T-helper 2 cell treated with Interferon-gamma antibody and Interleukin-4, amounts not matched to agents 5 μg/mL and 100 μg/mL, for 36 hours (primary cell): ENCODE results near the gene SYNE1.
"Not testable (repeated sequence)": the region's sequence is repeated elsewhere in the genome, so short reads cannot be mapped to it uniquely, and the experiment has no call there.

Experiments
- DNase-seq: peaks from one replicate; pipeline ENCODE4 v3.0.0; 2021; ENCODE audit warnings: low spot score
- H3K27ac Mint-ChIP-seq: one replicate; pipeline ENCODE4 v1.8.0; 2021; ENCODE audit warnings: mild to moderate bottlenecking, mixed read lengths
- H3K27me3 Mint-ChIP-seq: one replicate; pipeline ENCODE4 v1.8.0; 2021; ENCODE audit warnings: low read depth, mixed read lengths
- H3K36me3 Mint-ChIP-seq: one replicate; pipeline ENCODE4 v1.8.0; 2021; ENCODE audit warnings: low read depth, mixed read lengths
- H3K4me1 Mint-ChIP-seq: one replicate; pipeline ENCODE4 v1.8.0; 2021; ENCODE audit warnings: low read depth, mixed read lengths
- H3K4me3 Mint-ChIP-seq: one replicate; pipeline ENCODE4 v1.8.0; 2022; ENCODE audit warnings: mild to moderate bottlenecking, moderate library complexity, mixed read lengths
- H3K9me3 Mint-ChIP-seq: one replicate; pipeline ENCODE4 v1.8.0; 2021; ENCODE audit warnings: mixed read lengths

The SYNE1 gene

GRCh38 chr6:152508477-152508876, 128.7 kb downstream of the SYNE1 start:
- H3K4me3 Mint-ChIP-seq = no peak overlapping the region
- H3K27me3 Mint-ChIP-seq = no peaks in the 10 kb centered on the region
- H3K4me1 Mint-ChIP-seq = no peaks in the 10 kb centered on the region
- no peaks in the 10 kb centered on the region for H3K36me3 Mint-ChIP-seq
- H3K9me3 Mint-ChIP-seq = no peaks in the 10 kb centered on the region
- H3K27ac Mint-ChIP-seq = no peak overlapping the region
- DNase-seq = no peak

GRCh38 chr6:152503546-152503945, 133.6 kb downstream of the SYNE1 start:
- DNase-seq = no peak
- no peak overlapping the region for H3K4me3 Mint-ChIP-seq

GRCh38 chr6:152502421-152503188, 134.6 kb downstream of the SYNE1 start:
- no peak overlapping the region for H3K4me3 Mint-ChIP-seq
- H3K27ac Mint-ChIP-seq = no peak overlapping the region
- H3K36me3 Mint-ChIP-seq = no peaks in the 10 kb centered on the region
- no peak for DNase-seq
- H3K4me1 Mint-ChIP-seq = no peaks in the 10 kb centered on the region
- no peaks in the 10 kb centered on the region for H3K27me3 Mint-ChIP-seq
- no peaks in the 10 kb centered on the region for H3K9me3 Mint-ChIP-seq

More at GRCh38 chr6:152503546-152503945, 133.6 kb downstream of the SYNE1 start:
- no peak overlapping the region for H3K27ac Mint-ChIP-seq
- H3K27me3 Mint-ChIP-seq = no peaks in the 10 kb centered on the region
- H3K4me1 Mint-ChIP-seq = no peaks in the 10 kb centered on the region
- no peaks in the 10 kb centered on the region for H3K9me3 Mint-ChIP-seq
- no peaks in the 10 kb centered on the region for H3K36me3 Mint-ChIP-seq

- Mint-ChIP-seq H3K9me3 (no peaks in the 10 kb centered on the region), H3K4me3 (no peak overlapping the region), H3K27me3 (no peaks in the 10 kb centered on the region), H3K36me3 (no peaks in the 10 kb centered on the region), H3K27ac (no peak overlapping the region), H3K4me1 (no peaks in the 10 kb centered on the region)
- DNase-seq = no peak
Measured at GRCh38 chr6:152499931-152500330, 137.2 kb downstream of the SYNE1 start.

GRCh38 chr6:152496731-152497130, 140.4 kb downstream of the SYNE1 start:
- no peaks in the 10 kb centered on the region for H3K4me1 Mint-ChIP-seq
- no peaks in the 10 kb centered on the region for H3K27me3 Mint-ChIP-seq
- no peak overlapping the region for H3K4me3 Mint-ChIP-seq
- no peaks in the 10 kb centered on the region for H3K36me3 Mint-ChIP-seq
- no peaks in the 10 kb centered on the region for H3K9me3 Mint-ChIP-seq
- H3K27ac Mint-ChIP-seq = no peak overlapping the region
- DNase-seq = no peak

- H3K4me3 Mint-ChIP-seq, DNase-seq, H3K4me1 Mint-ChIP-seq, H3K27me3 Mint-ChIP-seq, H3K9me3 Mint-ChIP-seq, H3K27ac Mint-ChIP-seq, H3K36me3 Mint-ChIP-seq: not testable (repeated sequence)
Measured at GRCh38 chr6:152495456-152495855, 141.7 kb downstream of the SYNE1 start.

- not testable (repeated sequence) for DNase-seq, H3K4me1 Mint-ChIP-seq, H3K36me3 Mint-ChIP-seq, H3K27me3 Mint-ChIP-seq, H3K4me3 Mint-ChIP-seq, H3K27ac Mint-ChIP-seq, H3K9me3 Mint-ChIP-seq
Measured at GRCh38 chr6:152492281-152492680, 144.9 kb downstream of the SYNE1 start.

- H3K27ac Mint-ChIP-seq, H3K9me3 Mint-ChIP-seq, H3K4me1 Mint-ChIP-seq, H3K27me3 Mint-ChIP-seq, DNase-seq, H3K36me3 Mint-ChIP-seq, H3K4me3 Mint-ChIP-seq: not testable (repeated sequence)
Measured at GRCh38 chr6:152491501-152491900, 145.7 kb downstream of the SYNE1 start.

GRCh38 chr6:152490971-152491378, 146.2 kb downstream of the SYNE1 start:
- not testable (repeated sequence) for H3K36me3 Mint-ChIP-seq, H3K4me3 Mint-ChIP-seq, H3K9me3 Mint-ChIP-seq, H3K27ac Mint-ChIP-seq, DNase-seq, H3K27me3 Mint-ChIP-seq, H3K4me1 Mint-ChIP-seq

- no peak overlapping the region for H3K4me3 Mint-ChIP-seq
- no peaks in the 10 kb centered on the region for H3K27me3 Mint-ChIP-seq
- no peaks in the 10 kb centered on the region for H3K9me3 Mint-ChIP-seq
- no peaks in the 10 kb centered on the region for H3K4me1 Mint-ChIP-seq
- no peak for DNase-seq
- no peaks in the 10 kb centered on the region for H3K36me3 Mint-ChIP-seq
- no peak overlapping the region for H3K27ac Mint-ChIP-seq
Measured at GRCh38 chr6:152484806-152485205, 152.4 kb downstream of the SYNE1 start.

- Mint-ChIP-seq H3K27ac (no peak overlapping the region), H3K36me3 (no peaks in the 10 kb centered on the region), H3K9me3 (no peaks in the 10 kb centered on the region), H3K4me1 (no peaks in the 10 kb centered on the region), H3K27me3 (no peaks in the 10 kb centered on the region), H3K4me3 (no peak overlapping the region)
- DNase-seq = no peak
Measured at GRCh38 chr6:152482289-152482688, 154.9 kb downstream of the SYNE1 start.

GRCh38 chr6:152478377-152479010, 158.7 kb downstream of the SYNE1 start:
- H3K4me1 Mint-ChIP-seq = no peaks in the 10 kb centered on the region
- no peak overlapping the region for H3K4me3 Mint-ChIP-seq
- no peak overlapping the region for H3K27ac Mint-ChIP-seq
- no peak for DNase-seq
- no peaks in the 10 kb centered on the region for H3K9me3 Mint-ChIP-seq
- no peaks in the 10 kb centered on the region for H3K27me3 Mint-ChIP-seq
- H3K36me3 Mint-ChIP-seq = no peaks in the 10 kb centered on the region

GRCh38 chr6:152474354-152474753, 162.8 kb downstream of the SYNE1 start:
- Mint-ChIP-seq H3K27me3 (no peaks in the 10 kb centered on the region), H3K27ac (no peak overlapping the region), H3K36me3 (no peaks in the 10 kb centered on the region), H3K4me1 (no peaks in the 10 kb centered on the region), H3K9me3 (no peaks in the 10 kb centered on the region), H3K4me3 (no peak overlapping the region)
- no peak for DNase-seq

- Mint-ChIP-seq H3K4me3 (no peak overlapping the region), H3K27ac (no peak overlapping the region), H3K36me3 (no peaks in the 10 kb centered on the region), H3K9me3 (no peaks in the 10 kb centered on the region), H3K27me3 (no peaks in the 10 kb centered on the region), H3K4me1 (no peaks in the 10 kb centered on the region)
- DNase-seq = no peak
Measured at GRCh38 chr6:152472325-152472724, 164.8 kb downstream of the SYNE1 start.
